CD8-positive, alpha-beta memory T cell (primary cell): Measurements from ENCODE around the gene FGR. TPM values are rescaled to one million over a fixed set of nuclear protein-coding genes. Genes with fewer than 3 reads are reported as not detected.

ENCODE experiments used
- CTCF ChIA-PET: fragments of 350-600 bp; sonication (Branson Sonifier 250); formaldehyde crosslinking; loops from one replicate; lab custom pipeline; 2021; ENCODE audit warnings: antibody characterized with exemption; lab: Charles Lee
- POLR2A ChIA-PET: fragments of 350-600 bp; sonication (Branson Sonifier 250); formaldehyde crosslinking; loops from one replicate; lab custom pipeline; 2021; ENCODE audit warnings: antibody characterized with exemption; lab: Charles Lee
- DNase-seq, 5 donors: peaks; one replicate each; pipeline versions ENCODE4 v3.0.0 to v3.0.0-alpha.2; 2020 to 2022; ENCODE audit warnings: mixed read lengths in 1 of 5
- H3K27ac ChIP-seq: one replicate; pipeline ENCODE4 v1.7.0; 2013; ENCODE audit warnings: low read depth, mild to moderate bottlenecking, low read length, moderate library complexity
- H3K27me3 ChIP-seq: 2 replicates; pipeline ENCODE4 v1.7.0; 2013; ENCODE audit warnings: low read length, mild to moderate bottlenecking; ENCODE audit not compliant: insufficient read depth, poor library complexity, severe bottlenecking
- H3K36me3 ChIP-seq: 2 replicates; pipeline ENCODE4 v1.7.0; 2013; ENCODE audit warnings: mild to moderate bottlenecking, low read length, moderate library complexity; ENCODE audit not compliant: insufficient read depth
- H3K4me1 ChIP-seq: 2 replicates; pipeline ENCODE4 v1.7.0; 2013; ENCODE audit warnings: mild to moderate bottlenecking, low read length, moderate library complexity; ENCODE audit not compliant: insufficient read depth
- H3K4me3 ChIP-seq: 2 replicates; pipeline ENCODE4 v1.7.0; 2013; ENCODE audit warnings: mild to moderate bottlenecking, low read length
- H3K9me3 ChIP-seq: 2 replicates; pipeline ENCODE4 v1.7.0; 2013; ENCODE audit warnings: mild to moderate bottlenecking, low read length
- H3K27ac Mint-ChIP-seq, 8 donors: one replicate each; pipeline ENCODE4 v1.8.0; 2020 to 2021; ENCODE audit warnings: mixed read lengths in 8 of 8, mild to moderate bottlenecking in 6 of 8, inconsistent platforms in 3 of 8, moderate library complexity in 3 of 8
- H3K27me3 Mint-ChIP-seq, 2 donors: one replicate each; pipeline ENCODE4 v1.8.0; 2020 to 2021; ENCODE audit warnings: mixed read lengths in 2 of 2, mild to moderate bottlenecking in 1 of 2, moderate library complexity in 1 of 2
- H3K36me3 Mint-ChIP-seq, 3 donors: one replicate each; pipeline ENCODE4 v1.8.0; 2020 to 2021; ENCODE audit warnings: mixed read lengths in 3 of 3, inconsistent platforms in 1 of 3, mild to moderate bottlenecking in 1 of 3
- H3K4me1 Mint-ChIP-seq, 3 donors: one replicate each; pipeline ENCODE4 v1.8.0; 2020 to 2021; ENCODE audit warnings: mixed read lengths in 3 of 3, inconsistent platforms in 1 of 3, mild to moderate bottlenecking in 1 of 3
- H3K4me3 Mint-ChIP-seq, 7 donors: one replicate each; pipeline ENCODE4 v1.8.0; 2020 to 2021; ENCODE audit warnings: mixed read lengths in 7 of 7, mild to moderate bottlenecking in 6 of 7, moderate library complexity in 4 of 7, inconsistent platforms in 2 of 7
- H3K9me3 Mint-ChIP-seq, 5 donors: one replicate each; pipeline ENCODE4 v1.8.0; 2020 to 2022; ENCODE audit warnings: mixed read lengths in 5 of 5, mild to moderate bottlenecking in 3 of 5, moderate library complexity in 2 of 5, inconsistent platforms in 1 of 5
- polyA plus RNA-seq: library from polyadenylated mRNA; unstranded; fragments of 300-500 nt; fragmentation: Illumina TruSeq; gene quantifications from one replicate; pipeline ENCODE4 v1.2.3, GENCODE V29; 2021
- total RNA-seq, 2 experiments: library from RNA; stranded (reverse); gene quantifications; one replicate each; pipeline ENCODE4 v1.2.3, GENCODE V29; 2021

FGR gene
- total and polyA plus RNA-seq, 3 experiments from 2014 or later = 1.6 to 49.6 (median 1.8) TPM

- no peak overlapping the region for H3K27ac ChIP-seq
- H3K4me3 ChIP-seq = peak overlapping the region; percentile 30
- peaks cover 38% of the 10 kb centered on the region for H3K4me1 ChIP-seq
- no peaks in the 10 kb centered on the region for H3K27me3 Mint-ChIP-seq
- peak overlapping the region; percentile 8 to 83 (median 78) for H3K4me3 Mint-ChIP-seq
- no peaks in the 10 kb centered on the region for H3K36me3 Mint-ChIP-seq
- H3K9me3 ChIP-seq = no peaks in the 10 kb centered on the region
- H3K9me3 Mint-ChIP-seq = no peaks in the 10 kb centered on the region
- peaks cover 25 to 33% (median 26%) of the 10 kb centered on the region in 3 donors for H3K4me1 Mint-ChIP-seq
- ChIA-PET POLR2A (interaction anchor here (1.2 to 1.3 kb wide), 2 partner anchors 34 to 94 kb away, joined by 3 read pairs; no protein-coding TSS in a partner anchor), CTCF (interaction anchor here (0.8 to 5.5 kb wide), 19 partner anchors 12 to 130 kb away, joined by 3 to 36 read pairs (median 4); partner anchors contain the start of gene AHDC1)
- H3K27ac Mint-ChIP-seq = peak overlapping the region; percentile 57 to 97 (median 92)
- H3K27me3 ChIP-seq = no peaks in the 10 kb centered on the region
- peak; percentile 91 to 94 (median 92) for DNase-seq
- no peaks in the 10 kb centered on the region for H3K36me3 ChIP-seq
Measured at GRCh38 chr1:27568300-27569087, 66.5 kb downstream of the FGR start.

- ChIA-PET POLR2A (interaction anchor here (1.2 to 1.3 kb wide), 2 partner anchors 34 to 95 kb away, joined by 3 read pairs; no protein-coding TSS in a partner anchor), CTCF (interaction anchor here (0.6 to 5.5 kb wide), 13 partner anchors 11 to 129 kb away, joined by 3 to 36 read pairs (median 5); no protein-coding TSS in a partner anchor)
- Histone ChIP-seq H3K9me3 (no peaks in the 10 kb centered on the region), H3K36me3 (no peaks in the 10 kb centered on the region), H3K27ac (no peak overlapping the region), H3K27me3 (no peaks in the 10 kb centered on the region), H3K4me1 (peaks cover 39% of the 10 kb centered on the region), H3K4me3 (peak overlapping the region; percentile 30)
- H3K4me1 Mint-ChIP-seq = peaks cover 23 to 33% (median 26%) of the 10 kb centered on the region in 3 donors
- peak overlapping the region in 6 of 7 donors; percentile 61 to 81 (median 72) for H3K4me3 Mint-ChIP-seq
- H3K36me3 Mint-ChIP-seq = no peaks in the 10 kb centered on the region
- DNase-seq = no peak
- H3K9me3 Mint-ChIP-seq = no peaks in the 10 kb centered on the region
- H3K27me3 Mint-ChIP-seq = no peaks in the 10 kb centered on the region
- H3K27ac Mint-ChIP-seq = peak overlapping the region in 7 of 8 donors; percentile 15 to 88 (median 63)
Measured at GRCh38 chr1:27567971-27568299, 67.0 kb downstream of the FGR start.

- H3K27me3 ChIP-seq = no peaks in the 10 kb centered on the region
- no peaks in the 10 kb centered on the region for H3K36me3 Mint-ChIP-seq
- no peak overlapping the region for H3K4me3 Mint-ChIP-seq
- POLR2A ChIA-PET = no interaction called here
- H3K27ac Mint-ChIP-seq = peak overlapping the region in 1 of 8 donors; percentile 63
- no peak overlapping the region for H3K27ac ChIP-seq
- H3K4me1 Mint-ChIP-seq = peaks cover 22 to 30% (median 24%) of the 10 kb centered on the region in 3 donors
- no peak for DNase-seq
- no peaks in the 10 kb centered on the region for H3K36me3 ChIP-seq
- CTCF ChIA-PET = interaction anchor here (0.6 to 5.5 kb wide), 7 partner anchors 10 to 1154 kb away, joined by 3 to 36 read pairs (median 5); no protein-coding TSS in a partner anchor
- no peaks in the 10 kb centered on the region for H3K9me3 ChIP-seq
- no peaks in the 10 kb centered on the region for H3K9me3 Mint-ChIP-seq
- H3K4me1 ChIP-seq = peaks cover 35% of the 10 kb centered on the region
- no peak overlapping the region for H3K4me3 ChIP-seq
- H3K27me3 Mint-ChIP-seq = no peaks in the 10 kb centered on the region
Measured at GRCh38 chr1:27567146-27567526, 67.8 kb downstream of the FGR start.

GRCh38 chr1:27566462-27567145 is 68.4 kb downstream of the FGR start:
- Mint-ChIP-seq H3K27ac (peak overlapping the region in 4 of 8 donors; percentile 19 to 78 (median 68)), H3K4me3 (peak overlapping the region in 1 of 7 donors; percentile 33), H3K4me1 (peaks cover 22 to 32% (median 25%) of the 10 kb centered on the region in 3 donors), H3K27me3 (no peaks in the 10 kb centered on the region), H3K36me3 (no peaks in the 10 kb centered on the region), H3K9me3 (no peaks in the 10 kb centered on the region)
- no peaks in the 10 kb centered on the region for H3K36me3 ChIP-seq
- no peaks in the 10 kb centered on the region for H3K27me3 ChIP-seq
- no peak overlapping the region for H3K4me3 ChIP-seq
- H3K9me3 ChIP-seq = no peaks in the 10 kb centered on the region
- no peak for DNase-seq
- H3K4me1 ChIP-seq = peaks cover 30% of the 10 kb centered on the region
- ChIA-PET POLR2A (no interaction called here), CTCF (interaction anchor here (1.5 to 5.1 kb wide), 3 partner anchors 10 to 96 kb away, joined by 4 to 36 read pairs (median 5); no protein-coding TSS in a partner anchor)
- H3K27ac ChIP-seq = no peak overlapping the region

GRCh38 chr1:27564710-27565649 is 70.0 kb downstream of the FGR start:
- H3K27me3 Mint-ChIP-seq = no peaks in the 10 kb centered on the region
- H3K4me1 ChIP-seq = peaks cover 29% of the 10 kb centered on the region
- POLR2A ChIA-PET = no interaction called here

GRCh38 chr1:27563591-27564471 is 71.2 kb downstream of the FGR start:
- Mint-ChIP-seq H3K27me3 (no peaks in the 10 kb centered on the region), H3K9me3 (no peaks in the 10 kb centered on the region), H3K4me1 (peaks cover 14 to 28% (median 19%) of the 10 kb centered on the region in 3 donors), H3K27ac (peak overlapping the region in 3 of 8 donors; percentile 50 to 66 (median 50)), H3K4me3 (no peak overlapping the region), H3K36me3 (no peaks in the 10 kb centered on the region)
- POLR2A ChIA-PET = interaction anchor here (0.6 kb wide), 1 partner anchor 695 kb away, joined by 4 read pairs; the partner anchor contains the start of gene SESN2
- H3K9me3 ChIP-seq = no peaks in the 10 kb centered on the region
- peak overlapping the region; percentile 43 for H3K27ac ChIP-seq
- DNase-seq = no peak
- H3K4me3 ChIP-seq = no peak overlapping the region
- H3K4me1 ChIP-seq = peaks cover 22% of the 10 kb centered on the region
- CTCF ChIA-PET = interaction anchor here (0.9 to 1.4 kb wide), 2 partner anchors 7 to 9 kb away, joined by 3 to 4 read pairs; no protein-coding TSS in a partner anchor
- no peaks in the 10 kb centered on the region for H3K27me3 ChIP-seq
- no peaks in the 10 kb centered on the region for H3K36me3 ChIP-seq

More at GRCh38 chr1:27564710-27565649, 70.0 kb downstream of the FGR start:
- Histone ChIP-seq H3K4me3 (no peak overlapping the region), H3K9me3 (no peaks in the 10 kb centered on the region), H3K36me3 (no peaks in the 10 kb centered on the region), H3K27me3 (no peaks in the 10 kb centered on the region), H3K27ac (peak overlapping the region; percentile 43)
- H3K9me3 Mint-ChIP-seq = no peaks in the 10 kb centered on the region
- H3K36me3 Mint-ChIP-seq = no peaks in the 10 kb centered on the region
- CTCF ChIA-PET = interaction anchor here (1.4 kb wide), 1 partner anchor 9 kb away, joined by 4 read pairs; no protein-coding TSS in a partner anchor
- no peak for DNase-seq
- peak overlapping the region in 1 of 7 donors; percentile 59 for H3K4me3 Mint-ChIP-seq
- H3K27ac Mint-ChIP-seq = peak overlapping the region in 1 of 8 donors; percentile 6
- peaks cover 22 to 35% (median 23%) of the 10 kb centered on the region in 3 donors for H3K4me1 Mint-ChIP-seq
